Endometrium (tissue), 2 donors: Measurements from ENCODE around the gene BMP4.
"Not testable (repeated sequence)": the region's sequence is repeated elsewhere in the genome, so short reads cannot be mapped to it uniquely, and the experiment has no call there.

ENCODE experiments used
- FAIRE-seq: peaks from 2 replicates; lab custom pipeline; 2012; peaks lifted over from hg19 to GRCh38; lab: Jason Lieb, UNC
- donor health status: control.
- donor health status: control.

Gene BMP4

DNA sequence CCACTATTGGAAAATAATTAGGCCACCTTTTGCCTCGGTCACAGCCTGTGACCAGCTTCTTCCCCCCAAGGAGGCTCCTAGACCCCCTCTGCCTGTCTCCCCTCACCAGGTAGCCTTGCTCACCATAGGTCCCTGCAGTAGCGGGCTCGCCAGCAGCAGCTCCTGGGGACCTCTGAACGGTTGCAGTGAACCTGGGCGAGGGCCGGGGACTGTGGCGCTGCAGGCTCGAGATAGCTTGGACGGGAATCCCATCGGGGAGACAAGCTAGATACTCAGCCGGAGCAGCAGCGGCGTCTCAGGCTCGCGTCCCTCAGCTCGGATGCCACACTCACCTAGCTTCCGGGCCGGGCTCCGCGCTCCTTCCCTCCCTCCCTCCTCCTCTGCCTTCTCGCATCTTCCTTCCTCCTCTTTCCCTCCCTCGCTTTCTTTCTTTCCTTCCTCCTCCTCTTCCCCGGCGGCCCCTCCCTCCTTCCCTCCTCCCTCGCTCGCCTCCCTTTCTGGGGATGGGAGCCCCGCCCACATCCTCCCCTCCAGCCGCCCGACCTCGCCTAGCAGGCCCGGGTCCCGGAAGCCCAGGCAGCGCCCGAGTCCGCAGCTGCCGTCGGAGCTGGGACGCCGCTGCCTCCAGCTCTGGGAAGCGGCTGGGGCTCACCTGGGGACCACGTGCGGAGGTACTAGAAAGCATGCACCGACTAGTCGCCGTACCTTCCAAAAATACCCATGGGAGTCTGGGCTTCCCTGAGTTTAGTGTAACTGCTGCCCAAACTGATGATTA is at the start of gene BMP4:
TSS of gene BMP4 (minus strand) at position 399 of the 775 bp plus-strand sequence. CDS start 4,603 bp downstream, outside the sequence.
- no peak for FAIRE-seq

GRCh38 chr14:54003064-54003463 is 46.4 kb upstream of the BMP4 start:
- no peak for FAIRE-seq

GRCh38 chr14:54002653-54003052 is 46.0 kb upstream of the BMP4 start:
- FAIRE-seq = no peak

GRCh38 chr14:54001189-54001878 is 44.7 kb upstream of the BMP4 start:
- no peak for FAIRE-seq

GRCh38 chr14:54000341-54000811 is 43.8 kb upstream of the BMP4 start:
- no peak for FAIRE-seq

DNA sequence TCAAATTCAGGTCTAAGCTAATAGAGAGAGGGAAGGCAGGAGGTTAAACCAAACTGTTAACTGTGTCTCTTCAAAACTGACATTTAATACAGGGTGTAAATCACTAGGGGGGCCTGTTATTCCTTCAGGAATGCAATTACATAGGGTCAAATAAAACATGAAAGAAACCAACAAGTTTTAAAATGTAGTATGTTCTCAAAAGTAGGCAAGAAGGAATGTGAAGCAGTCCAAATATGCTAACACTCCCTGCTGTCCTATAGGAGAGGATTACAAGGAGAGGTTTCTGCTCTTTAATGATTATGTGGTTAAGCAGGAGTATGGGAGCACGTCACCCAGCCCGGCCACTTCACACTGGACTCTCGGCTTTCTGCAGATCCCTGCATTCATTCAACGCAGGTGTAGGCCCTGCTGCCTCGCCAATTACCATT is 42.5 kb upstream of the BMP4 start:
- peak; percentile 85 for FAIRE-seq

GRCh38 chr14:53996041-53996440 is 39.4 kb upstream of the BMP4 start:
- FAIRE-seq = peak; percentile 92

- FAIRE-seq = no peak
Observed at GRCh38 chr14:53993920-53994607, 37.4 kb upstream of the BMP4 start.

- FAIRE-seq = no peak
Observed at GRCh38 chr14:53990978-53991377, 34.4 kb upstream of the BMP4 start.

- not testable (repeated sequence) for FAIRE-seq
Observed at GRCh38 chr14:53986718-53987117, 30.1 kb upstream of the BMP4 start.

DNA sequence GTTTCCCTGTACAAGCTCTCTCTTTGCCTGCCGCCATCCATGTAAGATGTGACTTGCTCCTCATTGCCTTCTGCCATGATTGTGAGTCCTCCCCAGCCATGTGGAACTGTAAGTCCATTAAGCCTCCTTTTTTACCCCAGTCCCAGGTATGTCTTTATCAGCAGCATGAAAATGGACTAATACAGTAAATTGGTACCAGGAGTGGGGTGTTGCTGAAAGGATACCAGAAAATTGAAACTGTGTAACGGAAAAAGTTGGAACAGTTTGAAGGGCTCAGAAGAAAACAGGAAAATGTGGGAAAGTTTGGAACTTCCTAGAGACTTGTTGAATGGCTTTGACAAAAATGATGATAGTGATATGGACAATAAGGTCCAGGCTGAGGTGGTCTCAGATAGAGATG is 28.3 kb upstream of the BMP4 start:
- FAIRE-seq = not testable (repeated sequence)

DNA sequence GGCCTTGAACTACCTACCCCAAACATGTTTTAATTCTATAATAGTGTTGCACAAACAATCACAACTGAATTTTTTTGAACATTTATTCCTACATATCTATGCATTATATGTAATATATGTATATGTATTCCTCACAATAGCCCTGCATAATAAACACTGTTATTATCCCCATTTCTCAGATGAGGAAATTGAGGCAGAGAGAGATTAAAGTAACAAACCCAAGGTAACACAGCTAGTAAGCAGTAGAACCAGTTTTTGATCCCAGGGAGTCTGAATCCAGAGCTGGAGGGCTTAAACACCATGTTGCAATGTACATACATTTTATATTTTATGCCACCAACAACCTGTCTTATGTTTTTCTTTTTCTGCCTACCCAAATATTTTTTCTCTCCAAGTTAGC is 26.5 kb upstream of the BMP4 start:
- FAIRE-seq = no peak

- FAIRE-seq = no peak
Observed at GRCh38 chr14:53982546-53982945, 25.9 kb upstream of the BMP4 start.

DNA sequence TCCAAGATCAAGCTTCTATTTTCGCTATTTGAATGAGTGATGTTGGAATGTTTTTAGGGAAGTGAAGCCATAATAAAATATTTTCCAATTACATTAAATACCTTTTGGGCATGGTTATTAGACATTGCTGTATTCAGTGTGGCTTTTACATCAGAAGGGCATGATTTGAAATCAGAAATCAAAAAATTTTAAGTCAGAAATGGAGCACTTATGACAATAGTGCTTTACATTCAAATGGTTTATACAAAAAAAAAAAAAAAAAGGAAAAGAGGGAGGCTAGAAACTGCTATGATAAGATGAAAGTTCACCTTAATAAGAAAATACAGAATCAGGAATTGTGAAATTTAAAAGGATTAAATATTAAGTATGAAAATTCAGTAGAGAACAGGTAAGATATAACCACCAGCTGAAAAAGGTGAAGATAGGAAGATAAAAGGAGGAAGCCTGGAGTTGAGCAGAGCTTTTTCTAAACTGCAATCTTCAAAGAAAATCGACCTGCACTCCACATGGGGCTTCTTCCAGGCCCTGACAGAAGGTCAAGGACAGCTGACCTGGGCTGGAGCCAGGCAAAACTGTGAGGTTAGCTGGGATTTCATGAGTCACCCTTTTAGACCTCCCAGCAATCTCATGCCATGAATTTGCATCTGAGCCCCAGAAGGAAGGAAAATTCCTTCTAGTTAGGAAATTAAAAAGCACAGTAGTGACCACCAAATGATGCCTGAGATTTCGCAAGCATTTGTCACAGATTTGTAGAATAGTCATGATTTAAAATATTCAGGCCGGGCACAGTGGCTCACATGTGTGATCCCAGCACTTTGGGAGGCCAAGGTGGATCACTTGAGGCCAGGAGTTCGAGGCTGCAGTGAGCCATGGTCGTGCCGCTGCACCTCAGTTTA is 23.4 kb upstream of the BMP4 start:
- FAIRE-seq = no peak

DNA sequence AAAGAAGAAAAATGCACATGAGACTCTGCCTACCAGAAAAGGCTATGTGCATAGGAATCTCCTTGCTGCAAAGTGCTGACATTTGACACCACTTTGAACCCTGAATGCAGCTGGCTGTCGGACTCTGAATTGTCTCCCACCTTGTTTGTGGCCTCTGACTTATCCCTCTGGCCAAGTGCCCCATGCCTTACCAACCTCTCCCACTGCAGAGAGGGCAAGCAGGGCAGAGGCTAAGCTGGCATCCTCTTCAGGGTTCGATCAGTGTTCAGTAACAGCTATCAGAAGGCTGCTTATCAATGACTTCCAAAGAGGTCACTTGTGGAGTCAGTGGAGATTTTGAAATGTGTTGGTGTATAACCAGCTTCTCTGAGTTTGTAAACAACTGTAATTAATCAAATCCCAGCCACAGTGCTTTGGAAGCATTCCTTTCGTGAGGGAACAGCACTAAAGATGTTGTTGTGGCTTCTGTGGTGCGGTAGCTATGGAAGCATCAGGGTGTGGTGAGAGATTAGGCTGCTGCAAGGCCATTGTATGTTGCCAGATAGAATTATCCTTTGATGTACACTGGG is 22.6 kb upstream of the BMP4 start:
- FAIRE-seq = no peak

DNA sequence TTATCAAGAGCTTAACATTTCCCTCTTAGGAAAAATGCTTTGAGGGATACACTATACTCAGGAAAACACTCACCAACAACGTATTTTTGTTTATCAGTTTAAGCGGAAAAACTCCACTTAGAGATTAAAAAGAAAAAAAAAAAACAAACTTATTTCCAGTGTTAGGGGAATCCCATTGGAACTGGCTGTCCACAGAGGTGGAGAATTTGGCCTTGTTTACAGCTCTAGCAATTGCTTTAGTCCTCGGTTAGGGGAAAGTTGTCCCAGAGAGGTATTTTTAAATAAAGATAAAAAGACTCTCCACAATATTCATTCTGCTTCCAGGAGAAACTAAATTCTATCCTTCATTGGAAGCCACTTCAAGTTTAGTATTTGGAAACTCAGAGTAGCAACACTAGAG is 21.6 kb upstream of the BMP4 start:
- FAIRE-seq = no peak

DNA sequence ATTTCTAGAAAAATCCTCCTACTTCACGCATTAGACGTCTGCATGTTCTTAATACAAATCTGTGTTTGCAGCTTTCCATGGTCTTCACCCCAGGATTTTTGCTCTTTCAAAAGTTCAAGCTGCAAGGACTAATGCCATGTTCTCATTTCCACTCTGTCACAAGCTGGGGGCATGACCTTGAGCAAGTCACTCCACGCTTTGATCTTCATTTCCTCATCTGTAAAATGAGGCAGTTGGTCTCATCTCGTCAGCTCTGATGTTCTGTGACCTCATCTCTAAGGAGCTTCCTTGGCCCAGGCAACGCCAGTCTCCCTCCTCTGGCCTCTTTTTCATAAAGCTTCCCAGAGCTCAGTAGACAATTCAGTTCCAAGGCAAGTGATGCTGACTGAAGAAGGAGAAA is 18.8 kb upstream of the BMP4 start:
- no peak for FAIRE-seq

DNA sequence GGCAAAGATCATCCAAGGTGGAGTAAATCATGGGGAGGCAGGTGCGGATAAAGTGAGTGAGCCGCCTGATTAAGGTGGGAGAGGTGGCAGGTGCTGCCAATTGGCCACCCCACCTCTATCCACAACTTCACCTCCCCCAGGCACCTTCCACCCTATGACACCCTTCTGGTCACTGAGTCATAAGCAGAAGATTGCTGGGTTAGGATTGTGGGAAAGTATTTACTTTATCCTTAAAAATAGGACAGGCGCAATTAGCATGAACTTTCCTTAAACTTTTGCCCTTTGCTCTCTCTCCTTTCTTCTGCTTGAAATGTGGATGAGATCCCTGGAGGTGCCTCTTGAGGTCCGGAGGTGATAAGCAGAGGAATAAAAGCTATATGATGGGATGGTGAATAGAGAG is 14.9 kb upstream of the BMP4 start:
- FAIRE-seq = no peak

GRCh38 chr14:53969326-53969725 is 12.7 kb upstream of the BMP4 start:
- FAIRE-seq = no peak

DNA sequence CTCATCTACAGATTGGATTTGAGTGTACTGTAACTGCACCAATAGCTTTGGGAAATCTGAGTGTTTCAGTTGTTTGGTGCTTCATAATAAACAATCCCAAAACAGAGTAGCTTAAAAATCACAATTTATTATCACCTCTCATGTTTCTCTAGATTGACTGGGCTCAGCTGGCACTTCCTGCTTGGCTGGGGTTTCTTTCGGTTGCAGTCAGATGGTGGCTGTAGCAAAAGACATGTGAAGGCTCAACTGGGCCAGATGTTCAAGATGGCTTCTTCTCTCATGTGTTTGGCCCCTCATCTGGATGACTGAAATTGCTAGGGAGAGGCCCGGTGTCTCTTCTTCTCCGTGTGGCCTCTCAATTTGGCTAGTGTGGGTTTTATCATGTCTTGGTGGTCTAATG is 12.1 kb upstream of the BMP4 start:
- no peak for FAIRE-seq

DNA sequence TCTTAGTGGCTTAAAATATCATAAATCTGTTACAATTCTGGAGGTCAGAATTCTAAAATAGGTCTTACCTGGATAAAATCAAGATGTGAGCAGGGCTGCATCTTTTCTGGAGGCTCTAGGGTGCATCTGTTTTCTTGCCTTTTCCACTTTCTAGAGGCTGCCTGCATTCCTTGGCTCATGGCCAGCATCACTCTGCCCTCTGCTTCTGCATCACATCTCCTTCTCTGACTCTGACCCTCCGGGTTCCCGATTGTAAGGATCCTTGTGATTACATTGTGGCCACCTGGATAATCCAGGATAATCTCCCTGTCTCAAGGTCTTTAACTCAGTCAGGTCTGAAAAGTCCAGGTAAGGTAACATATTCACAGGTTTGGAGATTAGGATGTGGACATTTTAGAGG is 11.0 kb upstream of the BMP4 start:
- no peak for FAIRE-seq

DNA sequence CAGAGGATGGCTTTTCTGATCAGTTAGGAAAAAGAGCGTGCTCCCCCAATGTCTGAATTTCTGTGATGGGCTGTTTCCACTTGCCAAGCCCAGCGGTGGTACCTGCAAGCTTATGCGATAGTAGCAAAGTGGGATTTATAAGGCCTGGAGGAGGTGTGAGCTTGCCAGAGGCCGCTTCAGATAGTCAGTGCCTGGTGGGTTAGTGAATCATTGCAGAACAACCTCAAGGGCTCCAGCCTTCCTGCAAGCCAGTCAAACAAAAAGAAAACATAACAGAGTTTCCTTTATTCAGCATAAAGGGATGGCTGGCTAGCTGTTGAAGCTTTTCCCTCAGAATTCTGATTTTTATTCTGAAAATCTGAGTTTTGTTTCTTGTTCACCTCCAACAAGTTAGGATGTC is 7.6 kb upstream of the BMP4 start:
- no peak for FAIRE-seq
